ENCODE data around the gene CDC14B.
"Not testable (repeated sequence)": the region's sequence is repeated elsewhere in the genome, so short reads cannot be mapped to it uniquely, and the experiment has no call there.

The CDC14B gene

GRCh38 chr9:96646081-96646991 is 26.7 kb upstream of the CDC14B start:
- DNase-seq (ENCODE audit: low read depth) = peak; percentile 60
- no peak overlapping the region for H3K4me3 ChIP-seq (replicated peaks; ENCODE audit: low read depth, low read length)
- no peak for TF ChIP-seq CTCF (IDR thresholded peaks at IDR 0.05; ENCODE audit: low read length, missing control alignments)

- DNase-seq (ENCODE audit: low read depth) = no peak
- TF ChIP-seq CTCF (IDR thresholded peaks at IDR 0.05; ENCODE audit: low read length, missing control alignments) = no peak
These were observed 24.5 kb upstream of the CDC14B start for GRCh38 chr9:96644137-96644536.

GRCh38 chr9:96641514-96641913 is 21.9 kb upstream of the CDC14B start:
- TF ChIP-seq CTCF (IDR thresholded peaks at IDR 0.05; ENCODE audit: low read length, missing control alignments) = no peak
- no peak for DNase-seq (ENCODE audit: low read depth)
- H3K4me3 ChIP-seq (replicated peaks; ENCODE audit: low read depth, low read length) = no peak overlapping the region

More at GRCh38 chr9:96644137-96644536, 24.5 kb upstream of the CDC14B start:
- no peak overlapping the region for H3K4me3 ChIP-seq (replicated peaks; ENCODE audit: low read depth, low read length)

- DNase-seq (ENCODE audit: low read depth) = no peak
- no peak for TF ChIP-seq CTCF (IDR thresholded peaks at IDR 0.05; ENCODE audit: low read length, missing control alignments)
- H3K4me3 ChIP-seq (replicated peaks; ENCODE audit: low read depth, low read length) = no peak overlapping the region
These were observed 19.1 kb upstream of the CDC14B start for GRCh38 chr9:96638606-96639364.

- no peak for DNase-seq (ENCODE audit: low read depth)
- TF ChIP-seq CTCF (IDR thresholded peaks at IDR 0.05; ENCODE audit: low read length, missing control alignments) = no peak
- H3K4me3 ChIP-seq (replicated peaks; ENCODE audit: low read depth, low read length) = no peak overlapping the region
These were observed 16.7 kb upstream of the CDC14B start for GRCh38 chr9:96636368-96636767.

DNA sequence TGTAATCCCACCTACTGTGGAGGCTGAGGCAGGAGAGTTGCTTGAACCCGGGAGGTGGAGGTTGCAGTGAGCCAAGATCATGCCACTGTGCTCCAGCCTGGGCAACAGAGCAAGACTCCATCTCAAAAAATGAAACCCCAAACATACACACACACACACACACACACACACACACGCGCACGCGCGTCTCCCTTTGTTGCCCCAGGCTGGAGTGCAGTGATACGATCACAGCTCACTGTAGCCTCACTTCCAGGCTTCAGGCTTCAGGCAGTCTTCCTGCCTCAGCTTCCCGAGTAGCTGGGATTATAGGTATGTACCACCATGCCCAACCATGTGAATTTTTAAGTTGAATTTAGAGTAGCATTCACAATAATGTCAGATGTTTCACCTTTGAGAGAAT is 13.9 kb upstream of the CDC14B start:
- DNase-seq (ENCODE audit: low read depth) = not testable (repeated sequence)

DNA sequence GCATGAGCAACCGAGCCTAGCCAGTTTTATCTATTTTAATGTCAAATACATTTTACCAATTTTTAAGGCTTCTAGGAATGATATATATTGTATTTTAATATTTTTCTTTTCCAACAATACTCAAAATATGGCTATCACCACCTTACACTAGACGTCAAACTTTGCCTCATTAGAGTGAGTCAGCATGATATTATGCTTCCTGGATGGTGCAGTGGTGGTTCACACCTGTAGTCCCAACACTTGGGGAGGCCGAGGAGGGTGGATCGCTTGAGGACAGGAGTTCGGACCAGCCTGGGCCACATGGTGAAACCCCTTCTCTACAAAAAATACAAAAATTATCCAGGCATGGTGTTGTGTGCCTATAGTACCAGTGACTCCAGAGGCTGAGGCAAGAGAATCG is 7.3 kb upstream of the CDC14B start:
- TF ChIP-seq CTCF (IDR thresholded peaks at IDR 0.05; ENCODE audit: low read length, missing control alignments) = no peak
- H3K4me3 ChIP-seq (replicated peaks; ENCODE audit: low read depth, low read length) = no peak overlapping the region
- no peak for DNase-seq (ENCODE audit: low read depth)

More for the DNA sequence above, 13.9 kb upstream of the CDC14B start:
- not testable (repeated sequence) for H3K4me3 ChIP-seq (replicated peaks; ENCODE audit: low read depth, low read length)

Measured in fibroblast of pulmonary artery (primary cell).